Liver (tissue), 3 donors: Measurements from ENCODE around the gene KIF5A.

Experiments used
- CTCF ChIP-seq: fragments of 150-350 bp; IDR thresholded peaks from 2 replicates; pipeline ENCODE4 v1.5.1; 2017; ENCODE audit warnings: improper control_type of control experiment, low read depth, low read length; ENCODE audit not compliant: missing input control
- GABPA ChIP-seq, 2 donors: IDR thresholded peaks in 1 of 2; conservative IDR thresholded peaks in 1 of 2; 2 replicates each; pipeline ENCODE4 v1.6.1; 2016; ENCODE audit warnings: antibody characterized with exemption in 2 of 2, mild to moderate bottlenecking in 1 of 2, moderate library complexity in 1 of 2
- JUND ChIP-seq, 2 donors: IDR thresholded peaks; 2 replicates each; pipeline ENCODE4 v1.6.1; 2016; ENCODE audit warnings: antibody characterized with exemption in 2 of 2
- RXRA ChIP-seq, 2 donors: IDR thresholded peaks; 2 replicates each; pipeline ENCODE4 v1.6.1; 2017 to 2018; ENCODE audit warnings: antibody characterized with exemption in 2 of 2, mild to moderate bottlenecking in 1 of 2
- TF ChIP-seq, protein P1 (sequence below): IDR thresholded peaks from 2 replicates; pipeline ENCODE4 v1.6.1; 2016; ENCODE audit warnings: antibody characterized with exemption
- donor health status: healthy.
- donor health status: healthy.

DNA sequence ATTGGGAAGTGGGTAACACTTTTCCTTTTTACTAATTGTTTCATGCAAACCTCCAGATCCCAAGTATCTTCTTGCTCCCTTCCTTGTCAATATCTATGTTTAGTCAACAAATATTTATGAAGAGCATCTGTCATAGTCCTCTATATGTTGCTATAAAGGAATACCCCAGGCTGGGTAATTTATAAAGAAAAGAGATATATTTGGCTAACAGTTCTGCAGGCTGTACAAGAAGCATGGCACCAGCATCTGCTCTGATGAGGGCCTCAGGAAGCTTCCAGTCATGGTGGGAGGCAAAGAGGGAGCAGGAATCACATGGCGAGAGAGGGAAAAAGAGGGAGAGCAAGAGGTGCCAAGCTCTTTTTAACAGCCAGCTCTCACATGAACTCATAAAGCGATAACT, 4.6 kb downstream of the KIF5A start:
- TF ChIP-seq, protein P1, sequence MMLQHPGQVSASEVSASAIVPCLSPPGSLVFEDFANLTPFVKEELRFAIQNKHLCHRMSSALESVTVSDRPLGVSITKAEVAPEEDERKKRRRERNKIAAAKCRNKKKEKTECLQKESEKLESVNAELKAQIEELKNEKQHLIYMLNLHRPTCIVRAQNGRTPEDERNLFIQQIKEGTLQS = no peak
- TF ChIP-seq JUND (IDR thresholded peaks at IDR 0.05) (no peak), CTCF (no peak), GABPA (IDR thresholded peaks at IDR 0.05 in 1 of 2, conservative IDR thresholded peaks at IDR 0.05 in 1 of 2) (no peak), RXRA (IDR thresholded peaks at IDR 0.05) (no peak)
